Activated CD4-positive, alpha-beta memory T cell treated with anti-CD3 and anti-CD28 coated beads for 36 hours (primary cell): ENCODE data around the gene CCDC192. TPM values are rescaled to one million over a fixed set of nuclear protein-coding genes. Genes with fewer than 3 reads are reported as not detected.

Experiments used
- CTCF ChIA-PET: fragments of 350-600 bp; sonication (Branson Sonifier 250); formaldehyde crosslinking; loops from one replicate; lab custom pipeline; 2021; ENCODE audit warnings: antibody characterized with exemption, inconsistent platforms; lab: Charles Lee
- POLR2A ChIA-PET: fragments of 350-600 bp; sonication (Branson Sonifier 250); formaldehyde crosslinking; loops from one replicate; lab custom pipeline; 2021; ENCODE audit warnings: antibody characterized with exemption; lab: Charles Lee
- DNase-seq: peaks from one replicate; pipeline ENCODE4 v3.0.0-alpha.2; 2020
- H3K27ac Mint-ChIP-seq: one replicate; pipeline ENCODE4 v1.8.0; 2021; ENCODE audit warnings: mixed read lengths
- H3K27me3 Mint-ChIP-seq: one replicate; pipeline ENCODE4 v1.8.0; 2021; ENCODE audit warnings: mixed read lengths
- H3K36me3 Mint-ChIP-seq: one replicate; pipeline ENCODE4 v1.8.0; 2021; ENCODE audit warnings: mixed read lengths
- H3K4me1 Mint-ChIP-seq: one replicate; pipeline ENCODE4 v1.8.0; 2021; ENCODE audit warnings: low read depth, mixed read lengths
- H3K4me3 Mint-ChIP-seq: one replicate; pipeline ENCODE4 v1.8.0; 2021; ENCODE audit warnings: mild to moderate bottlenecking, mixed read lengths
- H3K9me3 Mint-ChIP-seq: one replicate; pipeline ENCODE4 v1.8.0; 2021; ENCODE audit warnings: mixed read lengths
- intact Hi-C: fragments of 100-400 bp; cut with micrococcal nuclease; formaldehyde crosslinking; loops from one replicate; pipeline ENCODE4 v1.15.1; 2023
- total RNA-seq, 2 experiments: library from RNA; stranded (reverse); gene quantifications; one replicate each; pipeline ENCODE4 v1.2.3, GENCODE V29; 2021

Gene CCDC192
- total RNA-seq, 2 experiments from 2014 or later = not detected

GRCh38 chr5:127886081-127886480, 182.9 kb downstream of the CCDC192 start:
- H3K4me3 Mint-ChIP-seq = no peak overlapping the region
- no peaks in the 10 kb centered on the region for H3K9me3 Mint-ChIP-seq
- H3K4me1 Mint-ChIP-seq = no peaks in the 10 kb centered on the region
- H3K27ac Mint-ChIP-seq = no peak overlapping the region
- DNase-seq = no peak
- peaks cover 1% of the 10 kb centered on the region for H3K36me3 Mint-ChIP-seq
- ChIA-PET CTCF (interaction anchor here (1.1 kb wide), 1 partner anchor 10 kb away, joined by 5 read pairs; no protein-coding TSS in a partner anchor), POLR2A (no interaction called here)
- intact Hi-C loops = no loop called here
- no peaks in the 10 kb centered on the region for H3K27me3 Mint-ChIP-seq

GRCh38 chr5:127887282-127887681, 184.1 kb downstream of the CCDC192 start:
- no peak overlapping the region for H3K27ac Mint-ChIP-seq
- CTCF ChIA-PET = no interaction called here
- intact Hi-C loops = no loop called here
- no peak for DNase-seq
- no peaks in the 10 kb centered on the region for H3K27me3 Mint-ChIP-seq
- H3K4me1 Mint-ChIP-seq = peaks cover under 1% of the 10 kb centered on the region
- POLR2A ChIA-PET = no interaction called here
- no peaks in the 10 kb centered on the region for H3K9me3 Mint-ChIP-seq
- H3K4me3 Mint-ChIP-seq = no peak overlapping the region
- H3K36me3 Mint-ChIP-seq = peaks cover 1% of the 10 kb centered on the region

DNA sequence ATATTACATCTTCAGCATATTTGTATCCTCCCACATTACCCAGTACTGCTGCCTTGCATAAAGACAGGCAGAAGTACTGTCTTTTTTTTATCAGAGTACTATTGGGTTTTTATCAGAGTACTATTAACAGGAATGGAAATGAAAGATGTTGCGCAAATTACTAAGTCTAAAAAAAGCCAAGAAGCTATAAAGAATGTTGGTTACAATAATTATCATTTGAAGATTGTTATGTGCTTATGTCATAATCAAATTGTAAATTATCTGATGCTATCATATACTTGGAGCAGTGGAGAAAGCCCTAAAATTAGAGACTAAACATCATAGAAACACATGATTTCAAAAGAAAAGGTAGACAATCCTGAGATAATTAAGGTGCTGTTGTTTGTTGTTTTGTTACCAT, 188.8 kb downstream of the CCDC192 start:
- H3K27ac Mint-ChIP-seq = no peak overlapping the region
- CTCF ChIA-PET = no interaction called here
- intact Hi-C loops = no loop called here
- H3K9me3 Mint-ChIP-seq = no peaks in the 10 kb centered on the region
- POLR2A ChIA-PET = no interaction called here
- no peak for DNase-seq
- H3K4me3 Mint-ChIP-seq = no peak overlapping the region
- peaks cover 7% of the 10 kb centered on the region for H3K4me1 Mint-ChIP-seq
- no peaks in the 10 kb centered on the region for H3K27me3 Mint-ChIP-seq
- H3K36me3 Mint-ChIP-seq = peaks cover 1% of the 10 kb centered on the region

DNA sequence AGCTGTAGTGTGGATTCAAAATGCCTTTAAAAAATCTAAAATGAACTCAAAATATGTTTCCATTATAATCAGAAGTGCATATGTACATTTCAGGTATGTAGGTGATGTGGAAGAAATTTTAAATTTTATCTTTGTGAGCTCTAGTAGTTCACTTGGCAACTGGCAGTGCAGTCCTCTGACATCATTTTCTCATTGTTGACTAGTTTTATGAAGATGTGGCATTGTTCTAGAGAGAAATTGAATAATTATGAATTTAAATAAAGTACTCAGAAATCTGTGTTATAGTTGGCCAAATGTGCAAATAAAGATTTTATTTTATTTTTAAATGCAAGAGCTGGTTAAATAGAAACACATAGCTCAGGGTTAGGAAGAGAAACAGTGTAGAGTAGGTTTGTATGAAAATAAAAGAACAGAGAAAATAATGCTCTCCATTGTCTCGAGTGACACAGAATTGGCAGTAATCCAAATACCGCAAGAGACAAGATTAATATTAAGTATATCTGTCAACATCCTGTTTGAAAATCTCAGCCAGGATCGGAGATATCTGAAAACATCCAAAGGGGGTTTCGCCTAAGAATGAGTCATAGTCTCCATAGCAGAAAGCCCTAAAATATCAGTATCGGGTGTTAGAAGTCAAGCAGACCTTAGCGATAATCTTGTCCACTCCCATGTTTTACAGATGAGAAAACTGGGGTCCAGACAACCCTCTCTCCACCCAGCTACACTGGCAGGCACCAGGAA, 189.4 kb downstream of the CCDC192 start:
- Mint-ChIP-seq H3K27ac (no peak overlapping the region), H3K4me3 (no peak overlapping the region), H3K36me3 (peaks cover 1% of the 10 kb centered on the region), H3K4me1 (peaks cover 7% of the 10 kb centered on the region), H3K9me3 (no peaks in the 10 kb centered on the region), H3K27me3 (no peaks in the 10 kb centered on the region)
- intact Hi-C loops = no loop called here
- POLR2A ChIA-PET = no interaction called here
- DNase-seq = no peak
- CTCF ChIA-PET = no interaction called here

DNA sequence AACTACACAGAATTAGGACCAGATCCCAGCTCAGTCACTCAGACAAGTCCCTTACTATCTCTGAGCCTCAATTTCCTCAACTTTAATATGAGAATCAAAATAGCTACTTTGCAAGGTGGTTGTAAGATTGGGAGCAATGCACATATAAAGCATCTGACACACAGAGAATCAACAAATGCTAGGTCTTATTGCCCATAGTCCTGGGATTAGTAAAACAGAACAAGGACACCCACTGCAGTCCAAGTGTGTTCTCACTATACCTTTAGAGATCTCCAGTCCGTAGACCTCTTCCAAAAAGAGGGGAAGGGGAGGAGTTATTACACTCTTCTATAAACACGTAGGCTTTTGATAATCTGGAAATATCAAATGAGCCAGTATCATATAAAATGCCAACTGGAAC, 190.0 kb downstream of the CCDC192 start:
- Mint-ChIP-seq H3K4me3 (no peak overlapping the region), H3K27ac (no peak overlapping the region), H3K4me1 (peaks cover 7% of the 10 kb centered on the region), H3K36me3 (peaks cover 1% of the 10 kb centered on the region), H3K27me3 (peaks cover 2% of the 10 kb centered on the region), H3K9me3 (no peaks in the 10 kb centered on the region)
- ChIA-PET POLR2A (no interaction called here), CTCF (no interaction called here)
- intact Hi-C loops = no loop called here
- DNase-seq = no peak

DNA sequence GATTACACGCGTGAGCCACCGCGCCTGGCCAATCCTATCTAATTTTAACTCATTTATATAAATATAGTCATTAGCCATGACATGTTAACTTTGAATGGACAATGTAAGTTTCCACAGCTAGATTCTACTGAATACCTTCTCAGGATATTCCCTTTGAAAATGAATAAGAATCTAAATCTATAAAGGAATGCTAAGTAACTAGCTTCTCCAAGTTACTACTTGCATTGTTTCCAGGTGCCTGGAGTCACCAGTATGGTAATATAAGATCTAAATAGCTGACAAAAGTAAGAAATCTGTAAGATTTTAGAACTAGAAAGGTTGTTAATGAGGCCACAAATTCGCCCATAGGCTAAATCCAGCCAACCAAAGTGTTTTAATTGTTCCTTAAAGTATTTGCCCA, 191.3 kb downstream of the CCDC192 start:
- H3K36me3 Mint-ChIP-seq = peaks cover 1% of the 10 kb centered on the region
- no peak overlapping the region for H3K27ac Mint-ChIP-seq
- peaks cover 13% of the 10 kb centered on the region for H3K4me1 Mint-ChIP-seq
- H3K27me3 Mint-ChIP-seq = peaks cover 2% of the 10 kb centered on the region
- no peak for DNase-seq
- intact Hi-C loops = no loop called here
- ChIA-PET CTCF (no interaction called here), POLR2A (no interaction called here)
- H3K4me3 Mint-ChIP-seq = no peak overlapping the region
- no peaks in the 10 kb centered on the region for H3K9me3 Mint-ChIP-seq

DNA sequence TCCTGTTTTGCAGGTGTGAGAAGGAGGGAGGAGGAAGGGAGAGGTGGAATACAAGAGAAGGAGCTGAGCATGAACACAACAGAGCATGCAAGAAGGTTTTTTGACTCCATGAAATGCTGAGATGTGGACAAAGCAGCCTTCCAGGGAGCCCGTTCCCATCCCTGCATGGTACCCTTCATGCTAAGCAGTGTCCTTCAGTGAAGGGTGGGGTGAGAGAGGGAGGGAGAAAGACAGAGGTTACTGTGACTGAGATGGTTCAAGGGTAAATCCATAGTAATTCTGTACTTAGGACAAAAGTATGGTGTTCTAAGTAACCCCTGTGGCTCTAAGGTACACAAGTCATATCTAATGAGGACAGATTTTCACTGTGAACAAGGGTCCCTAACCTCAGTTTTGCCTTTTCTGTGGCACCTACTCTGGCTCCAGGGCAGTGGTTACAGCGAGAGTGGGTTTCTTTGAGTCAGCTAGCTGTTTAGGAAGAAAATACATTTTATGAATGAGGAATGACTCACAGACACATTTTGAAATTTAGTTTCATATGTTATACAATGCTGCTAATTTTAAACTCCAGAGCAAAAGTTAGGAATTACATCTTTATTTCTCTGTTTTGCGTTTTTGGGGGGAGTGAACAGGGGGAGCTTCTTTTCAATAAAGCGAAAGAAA, 195.5 kb downstream of the CCDC192 start:
- POLR2A ChIA-PET = interaction anchor here (0.8 to 1.0 kb wide), 2 partner anchors 113 to 184 kb away, joined by 3 read pairs; no protein-coding TSS in a partner anchor
- intact Hi-C loops = loop anchor here (1.0 kb wide), 1 partner anchor 113 kb away; no protein-coding TSS in a partner anchor
- CTCF ChIA-PET = interaction anchor here (0.6 to 0.8 kb wide), 2 partner anchors 335 to 1198 kb away, joined by 3 read pairs; no protein-coding TSS in a partner anchor

GRCh38 chr5:127899214-127899610, 196.0 kb downstream of the CCDC192 start:
- POLR2A ChIA-PET = interaction anchor here (0.8 to 1.0 kb wide), 2 partner anchors 114 to 183 kb away, joined by 3 read pairs; no protein-coding TSS in a partner anchor
- intact Hi-C loops = loop anchor here (1.0 kb wide), 1 partner anchor 114 kb away; no protein-coding TSS in a partner anchor

More for the DNA sequence above, 195.5 kb downstream of the CCDC192 start:
- Mint-ChIP-seq H3K4me3 (no peak overlapping the region), H3K27ac (no peak overlapping the region), H3K27me3 (peaks cover 2% of the 10 kb centered on the region), H3K9me3 (no peaks in the 10 kb centered on the region), H3K36me3 (no peaks in the 10 kb centered on the region), H3K4me1 (peaks cover 6% of the 10 kb centered on the region)
- DNase-seq = peak; percentile 56

GRCh38 chr5:127906562-127907204, 203.5 kb downstream of the CCDC192 start:
- H3K27ac Mint-ChIP-seq = no peak overlapping the region

More at GRCh38 chr5:127899214-127899610, 196.0 kb downstream of the CCDC192 start:
- CTCF ChIA-PET = interaction anchor here (0.7 to 0.8 kb wide), 2 partner anchors 21 to 335 kb away, joined by 3 read pairs; no protein-coding TSS in a partner anchor
- Mint-ChIP-seq H3K27me3 (peaks cover 4% of the 10 kb centered on the region), H3K9me3 (no peaks in the 10 kb centered on the region), H3K4me3 (no peak overlapping the region), H3K27ac (no peak overlapping the region), H3K4me1 (peaks cover 6% of the 10 kb centered on the region), H3K36me3 (no peaks in the 10 kb centered on the region)
- no peak for DNase-seq

GRCh38 chr5:127907907-127908306, 204.7 kb downstream of the CCDC192 start:
- Mint-ChIP-seq H3K4me1 (peaks cover 3% of the 10 kb centered on the region), H3K36me3 (no peaks in the 10 kb centered on the region), H3K27ac (no peak overlapping the region), H3K9me3 (no peaks in the 10 kb centered on the region), H3K4me3 (no peak overlapping the region), H3K27me3 (peaks cover 12% of the 10 kb centered on the region)
- intact Hi-C loops = loop anchor here (5.0 to 10.0 kb wide), 2 partner anchors 174 to 343 kb away; partner anchors contain the start of gene SLC12A2
- DNase-seq = no peak
- POLR2A ChIA-PET = no interaction called here
- CTCF ChIA-PET = interaction anchor here (0.6 to 1.1 kb wide), 3 partner anchors 292 to 415 kb away, joined by 3 read pairs; no protein-coding TSS in a partner anchor

More at GRCh38 chr5:127906562-127907204, 203.5 kb downstream of the CCDC192 start:
- peaks cover 12% of the 10 kb centered on the region for H3K27me3 Mint-ChIP-seq
- peaks cover 3% of the 10 kb centered on the region for H3K4me1 Mint-ChIP-seq
- POLR2A ChIA-PET = no interaction called here
- DNase-seq = no peak
- no peaks in the 10 kb centered on the region for H3K36me3 Mint-ChIP-seq
- CTCF ChIA-PET = interaction anchor here (0.9 kb wide), 1 partner anchor 342 kb away, joined by 3 read pairs; no protein-coding TSS in a partner anchor
- intact Hi-C loops = loop anchor here (5.0 to 10.0 kb wide), 2 partner anchors 176 to 342 kb away; partner anchors contain the start of gene SLC12A2
- no peaks in the 10 kb centered on the region for H3K9me3 Mint-ChIP-seq
- H3K4me3 Mint-ChIP-seq = no peak overlapping the region

GRCh38 chr5:127909066-127909465, 205.9 kb downstream of the CCDC192 start:
- intact Hi-C loops = loop anchor here (5.0 to 10.0 kb wide), 2 partner anchors 173 to 344 kb away; partner anchors contain the start of gene SLC12A2
- H3K36me3 Mint-ChIP-seq = no peaks in the 10 kb centered on the region
- H3K4me1 Mint-ChIP-seq = peaks cover 3% of the 10 kb centered on the region
- DNase-seq = peak; percentile 16
- H3K9me3 Mint-ChIP-seq = no peaks in the 10 kb centered on the region
- ChIA-PET CTCF (interaction anchor here (0.7 to 1.4 kb wide), 4 partner anchors 14 to 293 kb away, joined by 3 to 5 read pairs (median 3); no protein-coding TSS in a partner anchor), POLR2A (no interaction called here)
- H3K27me3 Mint-ChIP-seq = peaks cover 9% of the 10 kb centered on the region
- no peak overlapping the region for H3K27ac Mint-ChIP-seq
- no peak overlapping the region for H3K4me3 Mint-ChIP-seq
